ENCODE data around the gene MXD1. TPM values are rescaled to one million over a fixed set of nuclear protein-coding genes. Genes with fewer than 3 reads are reported as not detected.

MXD1 gene
- total RNA-seq, 4 donors from 2014 or later: 7.7 to 21.2 (median 11.5) TPM

GRCh38 chr2:69952336-69953115, 37.6 kb downstream of the MXD1 start:
- no peak overlapping the region for H3K4me3 ChIP-seq
- no peak for DNase-seq (ENCODE audit: extremely low spot score)
- intact Hi-C loops (cut with DNase I): no loop called here
- no peaks in the 10 kb centered on the region for H3K36me3 ChIP-seq
- H3K27ac ChIP-seq (replicated peaks in 1 of 4): no peak overlapping the region
- peaks cover 0 to 9% (median 7%) of the 10 kb centered on the region in 4 donors for H3K4me1 ChIP-seq
- H3K27me3 ChIP-seq: peaks cover 0 to 8% (median 0%) of the 10 kb centered on the region in 4 donors
- 82% methylated on average over 6 of the region's 6 CpGs for WGBS
- TF ChIP-seq, protein P1, sequence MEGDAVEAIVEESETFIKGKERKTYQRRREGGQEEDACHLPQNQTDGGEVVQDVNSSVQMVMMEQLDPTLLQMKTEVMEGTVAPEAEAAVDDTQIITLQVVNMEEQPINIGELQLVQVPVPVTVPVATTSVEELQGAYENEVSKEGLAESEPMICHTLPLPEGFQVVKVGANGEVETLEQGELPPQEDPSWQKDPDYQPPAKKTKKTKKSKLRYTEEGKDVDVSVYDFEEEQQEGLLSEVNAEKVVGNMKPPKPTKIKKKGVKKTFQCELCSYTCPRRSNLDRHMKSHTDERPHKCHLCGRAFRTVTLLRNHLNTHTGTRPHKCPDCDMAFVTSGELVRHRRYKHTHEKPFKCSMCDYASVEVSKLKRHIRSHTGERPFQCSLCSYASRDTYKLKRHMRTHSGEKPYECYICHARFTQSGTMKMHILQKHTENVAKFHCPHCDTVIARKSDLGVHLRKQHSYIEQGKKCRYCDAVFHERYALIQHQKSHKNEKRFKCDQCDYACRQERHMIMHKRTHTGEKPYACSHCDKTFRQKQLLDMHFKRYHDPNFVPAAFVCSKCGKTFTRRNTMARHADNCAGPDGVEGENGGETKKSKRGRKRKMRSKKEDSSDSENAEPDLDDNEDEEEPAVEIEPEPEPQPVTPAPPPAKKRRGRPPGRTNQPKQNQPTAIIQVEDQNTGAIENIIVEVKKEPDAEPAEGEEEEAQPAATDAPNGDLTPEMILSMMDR (IDR thresholded peaks at IDR 0.05): no peak
- no peak for TF ChIP-seq EP300 (IDR thresholded peaks at IDR 0.05)
- no peak for TF ChIP-seq POLR2AphosphoS5 (IDR thresholded peaks at IDR 0.05)
- no peak for TF ChIP-seq POLR2A (IDR thresholded peaks at IDR 0.05; ENCODE audit: low read depth)
- H3K9me3 ChIP-seq: no peaks in the 10 kb centered on the region

- no peak for DNase-seq (ENCODE audit: extremely low spot score)
- no peaks in the 10 kb centered on the region for H3K9me3 ChIP-seq
- H3K4me3 ChIP-seq: no peak overlapping the region
- TF ChIP-seq POLR2AphosphoS5 (IDR thresholded peaks at IDR 0.05) (no peak), EP300 (IDR thresholded peaks at IDR 0.05) (no peak), POLR2A (IDR thresholded peaks at IDR 0.05; ENCODE audit: low read depth) (no peak)
- TF ChIP-seq, protein P1 (IDR thresholded peaks at IDR 0.05): no peak
- H3K4me1 ChIP-seq: no peaks in the 10 kb centered on the region
- H3K27ac ChIP-seq (replicated peaks in 1 of 4): no peak overlapping the region
- peaks cover 0 to 1% (median 0%) of the 10 kb centered on the region in 4 donors for H3K27me3 ChIP-seq
- WGBS: 100% methylated on average over 1 of the region's 1 CpG
- intact Hi-C loops (cut with DNase I): no loop called here
- H3K36me3 ChIP-seq: no peaks in the 10 kb centered on the region
These were observed 39.2 kb downstream of the MXD1 start for GRCh38 chr2:69954084-69954483.

DNA sequence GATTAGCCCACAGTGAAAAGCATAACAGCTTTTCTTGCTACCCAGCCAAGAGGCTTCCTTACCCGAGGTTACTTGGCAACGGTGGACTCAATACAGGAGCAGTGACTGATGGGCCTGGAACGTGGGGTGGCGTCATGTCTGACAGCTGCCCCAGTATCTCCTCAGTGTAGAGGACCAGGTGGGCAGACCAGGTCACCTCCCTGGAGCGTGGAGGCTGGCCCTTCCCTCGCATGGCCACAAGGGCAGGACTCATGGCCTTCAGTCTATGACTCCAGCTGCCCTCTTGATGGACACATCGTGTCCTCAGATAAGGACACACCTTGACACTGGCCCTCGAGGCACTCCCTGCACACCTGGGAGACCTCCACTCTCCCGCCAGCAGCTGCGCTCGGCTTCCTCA, 40.1 kb downstream of the MXD1 start:
- Histone ChIP-seq H3K27ac (replicated peaks in 1 of 4) (no peak overlapping the region), H3K27me3 (no peaks in the 10 kb centered on the region), H3K4me1 (no peaks in the 10 kb centered on the region), H3K9me3 (no peaks in the 10 kb centered on the region), H3K4me3 (no peak overlapping the region), H3K36me3 (no peaks in the 10 kb centered on the region)
- DNase-seq (ENCODE audit: extremely low spot score): no peak
- intact Hi-C loops (cut with DNase I): no loop called here
- TF ChIP-seq, protein P1 (IDR thresholded peaks at IDR 0.05): no peak
- TF ChIP-seq EP300 (IDR thresholded peaks at IDR 0.05) (no peak), POLR2A (IDR thresholded peaks at IDR 0.05; ENCODE audit: low read depth) (no peak), POLR2AphosphoS5 (IDR thresholded peaks at IDR 0.05) (no peak)
- WGBS: 98% methylated on average over 5 of the region's 11 CpGs

GRCh38 chr2:69956475-69956979, 41.6 kb downstream of the MXD1 start:
- DNase-seq (ENCODE audit: extremely low spot score): no peak

More at GRCh38 chr2:69956475-69956979, 41.6 kb downstream of the MXD1 start:
- H3K36me3 ChIP-seq: no peaks in the 10 kb centered on the region
- no peaks in the 10 kb centered on the region for H3K9me3 ChIP-seq
- H3K27me3 ChIP-seq: no peaks in the 10 kb centered on the region
- no peak overlapping the region for H3K27ac ChIP-seq (replicated peaks in 1 of 4)
- H3K4me1 ChIP-seq: no peaks in the 10 kb centered on the region
- 94% methylated on average over 6 of the region's 6 CpGs for WGBS
- intact Hi-C loops (cut with DNase I): no loop called here
- H3K4me3 ChIP-seq: no peak overlapping the region
- TF ChIP-seq, protein P1 (IDR thresholded peaks at IDR 0.05): no peak
- TF ChIP-seq EP300 (IDR thresholded peaks at IDR 0.05) (no peak), POLR2A (IDR thresholded peaks at IDR 0.05; ENCODE audit: low read depth) (no peak), POLR2AphosphoS5 (IDR thresholded peaks at IDR 0.05) (no peak)

All from esophagus muscularis mucosa (tissue), 4 donors.